Measurements from ENCODE around the gene ARPP21.
"Not testable (repeated sequence)": the region's sequence is repeated elsewhere in the genome, so short reads cannot be mapped to it uniquely, and the experiment has no call there.

The ARPP21 gene

DNA sequence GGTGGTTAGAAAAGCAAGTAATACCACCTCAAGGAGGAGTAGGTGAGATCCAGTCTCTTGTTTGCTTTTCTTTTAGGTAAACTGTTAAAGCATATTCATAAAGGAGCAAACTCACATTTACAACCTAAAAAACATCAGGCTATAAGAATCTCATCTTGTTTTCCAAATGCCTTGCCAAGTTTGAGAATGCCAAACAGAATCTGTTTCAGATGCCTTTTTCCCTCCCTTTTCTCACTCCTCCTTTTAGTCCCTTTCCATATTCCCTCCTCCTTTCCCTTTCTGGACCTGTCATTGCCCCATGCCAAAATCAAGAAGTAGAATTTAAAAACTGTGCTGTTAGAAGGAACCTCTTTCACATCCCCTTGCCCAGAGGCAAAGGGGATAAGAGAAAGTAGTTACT lies 140.3 kb downstream of the ARPP21 start:
- DNase-seq (ENCODE audit: insufficient read length, low spot score) (no peak), FAIRE-seq (no peak)
- TF ChIP-seq POLR2A (IDR thresholded peaks at IDR 0.05; ENCODE audit: low read depth, low read length) = no peak

GRCh38 chr3:35780800-35781199 lies 141.5 kb downstream of the ARPP21 start:
- FAIRE-seq = no peak
- no peak for DNase-seq (ENCODE audit: insufficient read length, low spot score)
- no peak for TF ChIP-seq POLR2A (IDR thresholded peaks at IDR 0.05; ENCODE audit: low read depth, low read length)

DNA sequence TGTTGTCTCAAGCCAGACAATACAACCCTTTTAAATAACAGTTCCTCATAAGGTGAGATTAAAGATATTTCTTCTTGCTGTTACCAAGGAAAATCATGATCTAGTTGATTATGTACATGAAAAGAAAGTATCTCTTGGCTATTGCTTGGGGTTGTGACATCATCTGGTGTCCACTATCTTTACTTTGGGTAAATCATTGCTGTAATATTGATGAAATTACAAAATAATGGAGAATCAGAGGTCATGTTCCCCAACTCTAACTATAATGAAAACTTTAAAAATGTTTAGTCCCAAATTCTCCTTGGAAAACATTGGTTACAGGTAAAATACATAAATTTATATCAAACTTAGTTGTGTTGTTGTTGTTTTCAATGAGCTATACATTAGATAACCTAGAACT lies 142.2 kb downstream of the ARPP21 start:
- TF ChIP-seq POLR2A (IDR thresholded peaks at IDR 0.05; ENCODE audit: low read depth, low read length) = no peak
- DNase-seq (ENCODE audit: insufficient read length, low spot score) (no peak), FAIRE-seq (no peak)

DNA sequence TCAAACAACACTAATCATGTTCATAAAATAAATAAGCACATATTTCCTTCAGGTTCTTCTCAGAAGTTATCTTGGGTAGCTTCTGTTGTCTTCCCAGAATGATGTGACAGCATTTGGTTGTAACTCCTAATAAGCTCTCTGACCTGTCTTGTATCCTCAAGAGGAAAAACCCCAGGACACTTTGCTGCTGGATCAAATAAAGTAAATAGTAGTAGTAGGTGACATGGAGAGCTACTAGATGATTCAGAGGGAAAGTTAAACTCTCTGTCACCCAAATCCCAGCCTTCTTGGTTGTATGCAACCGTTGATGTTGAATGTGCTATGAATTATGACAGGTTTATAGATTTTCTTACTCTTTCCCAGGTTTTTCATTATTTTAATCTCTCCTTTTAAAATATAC lies 143.0 kb downstream of the ARPP21 start:
- no peak for FAIRE-seq
- DNase-seq (ENCODE audit: insufficient read length, low spot score) = no peak
- TF ChIP-seq POLR2A (IDR thresholded peaks at IDR 0.05; ENCODE audit: low read depth, low read length) = no peak

DNA sequence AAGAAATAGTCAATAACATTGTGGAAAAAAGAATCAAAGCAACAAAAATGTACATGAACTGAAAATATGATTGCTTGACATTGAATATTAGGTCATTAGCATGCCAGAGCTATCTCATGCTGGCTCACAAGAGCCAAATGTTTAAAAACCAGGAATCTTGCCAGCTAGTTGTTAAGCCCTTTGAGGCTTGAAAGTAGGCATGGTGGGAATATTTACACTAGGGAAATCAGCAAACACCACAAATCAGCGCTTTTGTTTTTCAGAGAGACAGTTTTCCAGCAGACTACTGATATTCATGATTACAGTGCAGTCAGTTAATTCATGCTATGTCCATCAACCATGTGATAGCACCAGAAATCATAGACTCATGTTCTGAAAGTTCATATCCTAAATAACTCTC lies 144.8 kb downstream of the ARPP21 start:
- FAIRE-seq = no peak
- TF ChIP-seq POLR2A (IDR thresholded peaks at IDR 0.05; ENCODE audit: low read depth, low read length) = no peak
- no peak for DNase-seq (ENCODE audit: insufficient read length, low spot score)

GRCh38 chr3:35785234-35785888 lies 146.0 kb downstream of the ARPP21 start:
- no peak for TF ChIP-seq POLR2A (IDR thresholded peaks at IDR 0.05; ENCODE audit: low read depth, low read length)
- DNase-seq (ENCODE audit: insufficient read length, low spot score) (no peak), FAIRE-seq (no peak)

- FAIRE-seq = no peak
- DNase-seq (ENCODE audit: insufficient read length, low spot score) = no peak
- TF ChIP-seq POLR2A (IDR thresholded peaks at IDR 0.05; ENCODE audit: low read depth, low read length) = no peak
Measured at GRCh38 chr3:35787936-35788335, 148.6 kb downstream of the ARPP21 start.

- FAIRE-seq (no peak), DNase-seq (ENCODE audit: insufficient read length, low spot score) (no peak)
- no peak for TF ChIP-seq POLR2A (IDR thresholded peaks at IDR 0.05; ENCODE audit: low read depth, low read length)
Measured at GRCh38 chr3:35789042-35789831, 149.9 kb downstream of the ARPP21 start.

DNA sequence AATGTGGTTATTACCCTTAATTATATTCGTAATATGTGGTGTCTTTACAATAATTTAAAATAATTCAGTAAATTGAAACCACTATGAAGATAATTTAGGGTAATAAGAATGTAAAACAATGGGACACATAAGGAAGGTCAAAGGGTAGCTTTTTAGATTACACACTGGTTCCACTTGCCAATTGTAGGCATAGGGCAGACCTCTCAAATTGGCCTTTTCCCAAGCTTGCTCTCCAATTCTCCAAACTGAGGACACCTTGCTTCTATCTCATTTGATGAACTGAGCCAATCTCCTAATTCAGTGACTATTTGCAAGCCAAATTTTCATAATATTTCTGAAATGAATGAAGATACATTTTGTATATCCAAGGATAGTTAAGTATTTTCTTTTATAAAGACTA lies 151.4 kb downstream of the ARPP21 start:
- TF ChIP-seq POLR2A (IDR thresholded peaks at IDR 0.05; ENCODE audit: low read depth, low read length) = no peak
- DNase-seq (ENCODE audit: insufficient read length, low spot score) (no peak), FAIRE-seq (no peak)

DNA sequence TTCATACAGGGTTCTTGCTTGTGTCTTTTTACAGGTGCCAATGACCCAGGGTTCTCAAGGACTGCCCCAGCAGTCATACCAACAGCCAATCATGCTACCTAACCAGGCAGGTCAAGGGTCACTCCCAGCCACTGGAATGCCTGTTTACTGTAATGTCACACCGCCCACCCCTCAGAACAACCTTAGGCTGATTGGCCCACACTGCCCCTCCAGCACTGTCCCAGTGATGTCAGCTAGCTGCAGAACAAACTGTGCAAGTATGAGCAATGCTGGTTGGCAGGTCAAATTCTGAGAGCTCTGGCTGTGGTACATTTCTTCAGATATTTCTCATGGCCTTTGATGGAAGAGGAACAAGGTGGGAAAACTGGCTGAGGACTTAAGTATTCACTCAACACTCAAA lies 154.3 kb downstream of the ARPP21 start:
- TF ChIP-seq POLR2A (IDR thresholded peaks at IDR 0.05; ENCODE audit: low read depth, low read length) = no peak
- FAIRE-seq = no peak

DNA sequence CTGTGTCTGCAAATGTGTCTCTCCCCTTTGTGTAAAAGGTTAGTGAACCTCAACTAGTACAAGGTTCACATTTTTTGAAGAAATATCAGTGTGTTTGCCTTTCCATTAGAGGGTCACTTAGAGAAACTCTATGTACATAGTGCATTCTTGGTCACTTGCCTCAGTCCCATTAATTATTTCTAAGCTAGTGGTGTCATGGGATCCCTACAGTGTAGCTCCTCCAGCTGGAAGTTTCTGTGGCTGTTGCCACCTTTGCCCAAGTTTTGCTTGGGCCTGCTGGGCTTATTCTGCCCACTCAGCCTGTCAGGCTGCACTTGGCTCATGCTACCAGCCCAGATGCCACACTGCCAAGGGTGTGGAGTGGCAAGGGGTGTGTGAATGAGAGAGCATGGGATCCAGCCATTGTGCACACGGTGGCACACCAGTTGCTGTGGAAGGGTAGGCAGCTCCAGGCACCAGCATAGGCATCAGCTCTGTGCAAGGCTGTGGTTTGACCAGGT lies 161.7 kb downstream of the ARPP21 start:
- FAIRE-seq (no peak), DNase-seq (ENCODE audit: insufficient read length, low spot score) (no peak)
- no peak for TF ChIP-seq POLR2A (IDR thresholded peaks at IDR 0.05; ENCODE audit: low read depth, low read length)

More for the DNA sequence above, 154.3 kb downstream of the ARPP21 start:
- no peak for DNase-seq (ENCODE audit: insufficient read length, low spot score)

DNA sequence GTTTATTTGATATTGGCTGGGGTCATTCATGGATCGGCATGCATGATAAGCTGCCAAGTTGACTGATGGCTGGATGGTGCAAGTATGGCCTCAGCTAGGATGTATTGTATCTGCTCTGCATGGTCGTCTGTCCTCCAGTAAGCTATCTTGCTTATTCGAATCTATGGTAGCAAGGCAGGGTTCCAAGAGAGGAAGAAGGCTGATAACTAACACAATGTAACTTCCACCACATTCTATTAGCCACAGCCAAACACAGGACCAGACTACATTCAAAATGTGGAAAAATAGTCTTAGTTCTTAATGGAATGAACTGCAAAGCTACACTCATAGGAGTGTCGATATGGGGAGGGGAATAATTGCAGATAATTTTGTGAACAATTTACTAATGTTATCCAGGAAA lies 175.2 kb downstream of the ARPP21 start:
- no peak for DNase-seq (ENCODE audit: insufficient read length, low spot score)
- TF ChIP-seq POLR2A (IDR thresholded peaks at IDR 0.05; ENCODE audit: low read depth, low read length) = no peak
- no peak for FAIRE-seq

DNA sequence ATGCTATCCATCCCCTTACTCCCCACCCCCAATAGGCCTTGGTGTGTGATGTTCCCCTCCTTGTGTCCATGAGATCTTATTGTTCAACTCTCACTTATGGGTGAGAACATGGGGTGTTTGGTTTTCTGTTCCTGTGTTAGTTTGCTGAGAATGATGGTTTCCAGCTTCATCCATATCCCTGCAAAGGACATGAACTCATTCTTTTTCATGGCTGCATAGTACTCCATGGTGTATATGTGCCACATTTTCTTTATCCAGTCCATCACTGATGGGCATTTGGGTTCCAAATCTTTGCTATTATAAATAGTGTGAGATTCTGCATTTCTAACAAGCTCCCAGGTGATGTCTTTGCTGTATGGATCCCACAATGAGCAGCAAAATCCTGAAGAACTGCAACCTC lies 176.5 kb downstream of the ARPP21 start:
- not testable (repeated sequence) for FAIRE-seq; DNase-seq (ENCODE audit: insufficient read length, low spot score)

DNA sequence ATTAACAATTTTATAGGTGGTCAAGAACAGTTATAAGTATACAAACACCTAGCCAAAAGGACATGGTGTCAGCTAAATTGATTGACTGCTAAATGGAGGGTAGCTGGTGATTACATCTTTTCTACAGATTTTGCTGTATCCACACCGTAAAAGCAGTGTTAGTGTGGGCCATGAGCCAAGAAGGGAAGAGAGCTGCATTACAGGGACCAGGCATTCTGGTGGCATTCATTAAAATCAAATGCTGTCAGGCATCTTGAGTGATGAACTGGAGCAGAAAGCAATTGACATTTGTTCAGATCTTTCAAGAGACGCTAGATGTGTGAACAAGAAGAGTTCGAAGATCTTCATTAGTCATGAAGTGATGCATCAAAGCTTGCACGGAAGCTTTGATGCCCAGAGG lies 177.9 kb downstream of the ARPP21 start:
- no peak for DNase-seq (ENCODE audit: insufficient read length, low spot score)
- TF ChIP-seq POLR2A (IDR thresholded peaks at IDR 0.05; ENCODE audit: low read depth, low read length) = no peak
- FAIRE-seq = no peak

- DNase-seq (ENCODE audit: insufficient read length, low spot score) = no peak
- FAIRE-seq = no peak
Measured at GRCh38 chr3:35832140-35832571, 192.8 kb downstream of the ARPP21 start.

More at GRCh38 chr3:35832140-35832571, 192.8 kb downstream of the ARPP21 start:
- TF ChIP-seq POLR2A (IDR thresholded peaks at IDR 0.05; ENCODE audit: low read depth, low read length) = no peak

All from H54 (cell line).